Activated CD8-positive, alpha-beta memory T cell treated with anti-CD3 and anti-CD28 coated beads for 48 hours (primary cell): ENCODE data around the gene INTS3.
"Not testable (repeated sequence)": the region's sequence is repeated elsewhere in the genome, so short reads cannot be mapped to it uniquely, and the experiment has no call there.

Source experiments
- DNase-seq, 3 experiments: peaks; one replicate each; pipeline ENCODE4 v3.0.0-alpha.2; 2020; ENCODE audit warnings: low read depth in 2 of 3, low spot score in 2 of 3

The INTS3 gene

DNA sequence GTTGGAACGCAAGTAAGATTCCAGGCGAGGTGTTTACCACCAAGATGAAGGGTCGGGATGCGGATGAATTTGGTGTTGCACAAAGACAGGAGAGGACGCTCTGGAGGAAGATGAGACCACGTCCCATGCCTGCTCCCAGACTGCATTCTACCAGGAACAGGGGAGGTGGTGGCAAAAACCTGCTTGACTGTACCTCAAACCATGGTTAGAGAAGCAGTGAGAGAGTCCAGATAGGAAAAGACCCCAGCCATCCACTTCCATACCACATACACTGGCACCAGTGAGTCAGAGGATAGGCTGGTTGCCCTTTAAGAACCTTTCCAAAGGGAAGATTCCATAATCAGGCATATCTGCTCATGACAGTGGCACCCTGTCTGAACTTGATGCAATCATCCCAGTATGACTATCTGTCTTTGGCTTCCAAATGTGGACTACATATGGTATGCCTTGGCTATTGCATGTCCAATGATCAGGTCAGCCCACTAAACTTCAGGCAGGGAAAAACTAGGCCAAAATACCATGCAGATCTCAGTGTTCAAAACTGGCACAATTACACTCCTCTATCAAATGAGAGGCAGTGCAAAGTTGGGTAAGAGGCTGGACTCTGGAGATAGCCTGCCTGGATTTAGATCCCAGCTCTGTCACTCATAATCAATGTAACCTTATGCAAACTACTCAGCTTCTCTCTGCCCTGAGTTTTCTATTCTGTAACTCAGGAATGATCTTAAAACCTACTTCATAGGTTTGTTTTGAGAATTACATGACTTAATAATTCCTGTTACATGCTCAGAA lies 28.7 kb upstream of the INTS3 start:
- no peak for DNase-seq

GRCh38 chr1:153699768-153700167 lies 28.1 kb upstream of the INTS3 start:
- no peak for DNase-seq

GRCh38 chr1:153705484-153705883 lies 22.4 kb upstream of the INTS3 start:
- no peak for DNase-seq

- DNase-seq, result no peak
These were observed 16.8 kb upstream of the INTS3 start for GRCh38 chr1:153711026-153711425.

- not testable (repeated sequence) for DNase-seq
These were observed 11.6 kb upstream of the INTS3 start for GRCh38 chr1:153716211-153716610.

DNA sequence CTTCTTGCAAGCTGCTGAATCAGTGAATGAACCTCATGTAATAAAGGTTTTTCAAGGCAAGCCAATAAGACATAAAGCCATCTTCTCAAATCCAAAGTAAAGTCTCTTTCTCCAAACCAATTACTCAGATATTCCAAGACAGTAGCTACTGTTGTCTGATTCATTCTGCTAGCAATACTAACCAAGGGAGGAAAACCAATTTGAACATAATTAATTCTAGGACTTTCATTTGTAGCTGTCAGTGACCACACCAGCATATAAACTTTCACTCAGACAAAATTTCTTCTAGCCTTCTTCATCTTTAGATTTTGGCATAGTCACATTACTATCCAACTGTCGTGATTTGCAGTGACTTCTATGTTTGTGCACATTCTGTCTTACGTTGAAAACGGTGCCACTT lies 10.5 kb upstream of the INTS3 start:
- no peak for DNase-seq

DNA sequence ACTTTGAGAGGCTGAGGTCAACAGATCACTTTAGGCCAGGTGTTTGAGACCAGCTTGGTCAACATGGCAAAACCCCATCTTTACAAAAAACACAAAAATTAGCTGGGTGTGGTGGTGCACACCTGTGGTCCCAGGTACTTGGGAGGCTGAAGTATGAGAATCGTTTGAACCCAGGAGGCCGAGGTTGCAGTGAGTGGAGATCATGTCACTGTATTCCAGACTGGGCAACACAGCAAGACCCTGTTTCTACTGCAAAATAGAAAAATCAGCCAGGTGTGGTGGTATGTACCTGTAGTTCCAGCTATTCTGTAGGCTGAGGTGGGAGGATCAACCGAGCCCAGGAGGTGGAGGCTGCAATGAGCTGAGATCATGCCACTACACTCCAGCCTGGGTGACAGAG lies 4.2 kb upstream of the INTS3 start:
- DNase-seq, result no peak

- DNase-seq, result not testable (repeated sequence)
These were observed 3.2 kb upstream of the INTS3 start for GRCh38 chr1:153724634-153725033.

DNA sequence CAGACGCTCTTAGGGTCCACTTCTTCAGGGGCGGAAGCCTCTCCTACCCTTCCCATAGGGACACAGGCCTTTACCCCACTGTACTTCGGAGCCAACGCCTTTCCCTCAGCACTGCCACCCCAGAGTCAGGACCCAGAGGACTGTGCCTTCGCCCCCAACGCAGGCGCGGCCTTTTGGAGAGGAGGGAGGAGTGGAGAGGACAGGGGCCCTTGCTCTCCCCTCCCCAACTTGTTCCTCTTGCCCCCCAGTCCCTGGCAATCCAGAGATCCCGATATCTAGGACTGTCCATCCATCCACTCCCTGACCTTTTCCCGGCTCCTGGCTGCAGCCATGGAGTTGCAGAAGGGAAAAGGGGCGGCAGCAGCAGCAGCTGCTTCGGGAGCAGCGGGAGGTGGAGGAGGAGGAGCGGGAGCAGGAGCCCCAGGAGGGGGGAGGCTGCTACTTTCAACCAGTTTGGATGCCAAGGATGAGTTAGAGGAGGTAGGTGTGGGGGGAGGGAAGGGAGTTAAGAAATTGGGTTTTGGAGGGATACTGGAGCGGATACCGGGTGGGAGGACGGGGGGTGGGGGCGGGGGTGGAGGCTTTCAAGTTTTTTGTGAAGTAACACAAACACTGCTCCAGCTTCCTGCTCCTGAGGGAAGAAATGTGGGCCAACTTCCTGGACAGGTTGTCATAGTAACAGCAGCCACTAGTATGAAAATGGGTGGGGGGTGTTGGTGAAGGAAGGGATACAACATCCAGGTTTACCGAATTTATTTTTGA lies 636 bp downstream of the INTS3 start:
- peak in 2 of 3 experiments; percentile 9 to 14 for DNase-seq

- no peak for DNase-seq
These were observed 2.7 kb downstream of the INTS3 start for GRCh38 chr1:153730468-153730988.

DNA sequence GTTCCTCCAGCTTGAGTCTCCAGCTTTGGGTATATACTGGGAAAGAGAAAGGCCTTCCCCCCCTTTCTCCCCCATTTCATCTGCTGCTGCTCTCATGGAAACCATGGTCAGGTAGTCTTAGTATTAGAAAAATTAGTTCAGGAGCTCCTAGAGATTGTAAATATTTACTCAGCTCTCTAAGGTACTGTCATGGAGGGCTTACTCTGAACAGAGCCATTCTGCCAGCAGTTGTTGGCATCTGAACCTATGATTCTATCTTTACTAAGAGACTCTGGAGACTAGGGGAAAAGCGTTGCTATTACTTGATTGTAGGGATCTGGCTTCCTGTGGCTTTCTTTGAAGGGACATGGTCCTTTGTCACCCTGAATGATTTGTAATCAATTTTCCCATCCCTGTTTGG lies 6.1 kb downstream of the INTS3 start:
- no peak for DNase-seq

DNA sequence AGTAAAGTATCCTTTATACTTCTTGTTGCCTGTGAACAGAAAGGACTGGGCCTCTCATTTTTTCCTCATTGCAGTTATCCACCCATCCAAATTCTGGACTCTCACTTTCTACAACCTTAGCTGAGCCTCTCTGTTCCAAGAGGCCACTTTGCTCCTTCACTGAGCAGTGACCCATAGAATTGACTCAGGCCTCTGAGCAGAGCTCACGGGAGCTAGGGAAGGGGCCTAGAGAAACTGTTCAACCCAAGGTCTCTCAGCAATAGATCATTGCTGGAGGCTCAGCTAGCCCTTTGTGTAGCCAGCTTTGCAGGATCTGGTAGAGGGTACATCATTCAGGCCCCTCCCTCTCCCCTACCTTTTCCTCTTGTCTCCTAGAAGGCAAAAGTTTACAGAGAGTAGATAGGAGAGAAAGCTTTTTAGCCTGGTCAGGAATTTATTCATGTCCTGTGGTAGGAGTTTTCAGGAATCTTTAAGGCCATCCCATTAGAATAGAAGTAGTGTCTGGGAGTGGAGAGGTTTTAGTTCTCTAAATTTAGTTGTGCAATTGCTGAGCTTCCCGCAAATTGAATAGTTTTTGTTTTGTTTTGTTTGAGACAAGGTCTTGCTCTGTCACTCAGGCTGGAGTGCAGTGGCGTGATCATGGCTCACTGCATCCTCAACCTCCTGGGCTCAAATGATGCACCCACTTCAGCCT lies 6.7 kb downstream of the INTS3 start:
- DNase-seq, result no peak

GRCh38 chr1:153735090-153735420 lies 7.2 kb downstream of the INTS3 start:
- DNase-seq, result no peak

DNA sequence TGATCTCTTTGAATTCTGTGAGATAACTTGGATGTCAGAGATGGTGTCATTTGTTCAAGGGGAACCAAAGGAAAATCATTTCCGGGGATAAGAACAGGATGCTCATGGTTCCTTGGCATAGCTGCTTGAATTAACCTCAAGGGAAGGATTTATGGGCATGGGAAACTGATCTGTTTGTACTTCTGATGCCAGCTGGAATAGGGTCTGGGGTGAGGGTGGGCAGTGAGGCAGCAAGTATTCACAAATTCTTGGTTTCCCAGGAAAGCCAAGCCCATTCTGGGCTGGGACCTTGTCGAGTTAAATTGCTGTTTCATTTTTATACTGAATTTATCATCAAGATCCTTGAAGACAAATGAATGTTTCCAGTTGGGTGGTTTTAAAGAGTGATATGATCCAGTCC lies 14.1 kb downstream of the INTS3 start:
- no peak for DNase-seq

DNA sequence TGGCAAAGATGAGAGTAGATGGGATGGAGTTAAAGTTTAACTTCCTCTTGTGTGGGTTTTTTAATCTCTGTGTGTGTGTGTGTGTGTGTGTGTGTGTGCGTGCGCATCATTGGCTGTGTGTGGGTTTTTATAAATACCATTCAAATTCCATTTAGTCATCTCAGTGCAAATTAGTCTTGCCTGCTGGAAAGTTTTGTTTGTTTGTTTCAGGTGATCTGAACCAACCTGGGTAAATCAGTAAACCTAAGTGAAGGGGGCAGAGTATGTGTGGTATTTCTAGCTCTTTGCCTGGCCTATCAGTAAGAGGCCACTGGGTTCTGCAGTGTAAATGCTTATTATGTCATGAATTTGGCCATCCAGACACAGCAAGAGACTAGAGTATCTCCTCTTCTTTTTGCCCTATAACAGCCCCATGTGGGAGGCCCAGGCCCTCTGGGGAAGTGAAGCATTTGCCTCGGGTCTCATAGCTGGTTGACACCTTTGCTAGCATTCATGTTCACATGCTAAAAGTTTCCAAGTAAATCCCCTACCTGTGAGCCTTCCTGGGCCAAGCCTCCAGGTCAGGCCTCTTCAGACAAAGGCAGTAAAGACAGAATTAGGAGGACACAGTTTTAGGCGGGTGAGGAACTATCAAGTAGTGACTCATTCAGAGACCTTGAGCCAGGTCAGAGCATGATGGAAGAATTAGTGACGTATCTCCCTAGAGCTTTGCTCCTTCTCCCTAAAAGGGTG lies 14.7 kb downstream of the INTS3 start:
- DNase-seq, result no peak

DNA sequence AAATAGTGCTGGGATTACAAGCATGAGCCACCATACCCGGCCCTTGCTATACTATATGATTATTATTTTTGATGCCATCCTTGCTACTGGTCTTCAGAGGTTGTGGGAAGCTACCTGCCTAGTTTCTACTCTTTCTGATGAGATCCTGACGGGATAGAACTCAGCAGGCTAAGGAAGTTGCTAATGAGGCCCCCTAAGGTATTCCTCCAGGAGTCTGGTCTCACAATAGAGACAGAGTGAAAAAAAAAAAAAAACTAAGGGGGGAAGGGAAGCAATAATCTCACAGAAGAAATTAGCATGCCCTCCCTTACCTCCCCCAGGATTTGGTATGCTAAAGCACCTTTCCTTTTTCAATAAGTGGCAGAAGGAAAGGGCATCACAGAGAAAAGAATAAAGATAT lies 17.6 kb downstream of the INTS3 start:
- DNase-seq, result no peak

DNA sequence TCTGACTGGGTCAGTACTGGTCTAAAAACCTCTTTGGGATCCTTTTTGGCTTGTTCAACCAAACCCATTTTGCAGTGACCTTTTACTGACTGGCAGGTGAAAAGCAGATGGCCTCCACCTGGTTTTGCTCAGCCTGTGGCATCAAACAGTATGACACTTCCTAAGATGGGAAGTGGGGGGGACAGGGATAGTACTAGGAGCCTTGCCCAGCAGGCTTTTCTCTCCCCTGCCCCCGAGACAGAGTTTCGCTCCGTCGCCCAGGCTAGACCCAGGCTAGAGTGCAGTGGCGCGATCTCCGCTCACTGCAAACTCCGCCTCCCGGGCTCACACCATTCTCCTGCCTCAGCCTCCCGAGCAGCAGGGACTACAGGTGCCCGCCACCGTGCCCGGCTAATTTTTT lies 18.3 kb downstream of the INTS3 start:
- DNase-seq, result no peak

GRCh38 chr1:153748903-153749302 lies 21.1 kb downstream of the INTS3 start:
- DNase-seq, result no peak

DNA sequence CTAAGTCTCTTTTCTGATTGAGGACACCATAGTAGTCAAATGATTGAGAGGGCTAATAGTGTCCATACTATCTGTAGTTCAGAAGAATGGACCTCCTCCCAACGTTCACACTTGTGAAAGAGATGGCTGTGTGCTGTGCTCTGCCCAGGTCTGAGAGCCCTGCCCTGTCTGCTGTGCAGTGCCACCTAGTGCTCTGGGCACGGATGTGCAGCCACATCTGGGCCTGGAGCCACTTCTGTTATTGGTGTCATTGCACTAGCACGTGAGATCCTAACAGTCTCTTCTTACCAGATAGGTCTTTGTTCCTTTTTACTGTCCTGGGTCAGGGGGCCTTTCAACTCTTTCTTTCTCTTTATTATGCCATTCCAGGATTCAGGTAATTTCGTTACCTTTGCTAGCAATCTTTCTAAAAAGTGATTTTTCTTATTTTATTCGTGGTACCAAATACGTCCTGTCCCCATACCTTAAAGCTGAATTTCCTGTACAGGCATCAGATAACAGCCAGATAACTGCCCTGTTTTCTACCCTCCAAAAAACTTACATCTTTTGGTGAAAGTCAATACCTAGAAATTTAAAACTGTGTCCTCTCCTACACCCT lies 21.7 kb downstream of the INTS3 start:
- DNase-seq, result peak; percentile 38 to 49 (median 49)

DNA sequence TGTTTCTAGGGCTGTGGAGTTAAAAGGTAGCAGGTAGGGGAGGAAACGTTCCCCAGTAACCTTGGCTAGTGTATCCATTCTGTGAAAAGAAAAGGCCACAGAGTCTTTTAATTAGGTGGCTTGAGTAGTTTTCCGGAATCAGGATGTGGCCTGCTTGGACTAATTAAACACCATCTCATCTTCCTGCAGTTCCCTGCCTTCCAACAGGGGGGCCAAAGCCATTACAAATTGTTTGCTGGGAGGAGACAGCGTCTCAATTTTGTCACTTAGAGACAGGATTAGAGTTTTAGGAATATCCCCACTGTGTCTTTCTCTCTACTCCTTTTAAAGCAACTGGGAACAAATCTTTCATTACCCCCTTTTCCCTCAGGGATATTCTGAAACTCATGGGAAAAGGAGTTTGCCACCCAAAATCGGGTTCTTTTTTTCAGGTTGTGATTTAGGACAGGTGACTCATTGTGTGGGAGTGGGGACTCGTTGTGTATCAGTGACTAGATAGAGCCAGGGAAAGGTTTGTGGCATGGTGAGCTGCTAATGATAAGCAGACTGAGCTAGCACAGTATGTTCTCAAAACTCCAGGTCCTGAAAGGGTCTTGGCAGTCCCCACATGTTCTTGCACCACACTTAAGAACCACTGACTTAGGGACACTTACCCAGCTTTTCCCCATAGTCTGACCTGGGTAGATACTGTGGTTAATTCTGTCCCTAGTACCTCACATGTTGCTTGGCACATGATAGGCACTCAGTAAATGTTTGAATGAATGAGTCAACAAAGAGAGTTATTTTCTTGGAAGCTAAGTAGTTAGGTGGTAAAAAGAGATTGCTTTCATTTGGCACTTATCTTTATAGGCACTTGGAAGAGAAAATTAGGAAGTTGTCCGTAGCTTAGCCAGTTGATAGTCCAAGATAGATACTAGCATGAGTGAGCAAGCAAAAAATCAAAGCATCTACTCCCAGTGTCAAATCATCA lies 22.5 kb downstream of the INTS3 start:
- no peak for DNase-seq
